ENCODE results near the gene TAC1. TPM values are rescaled to one million over a fixed set of nuclear protein-coding genes. Genes with fewer than 3 reads are reported as not detected.

TAC1 gene
- total and polyA plus RNA-seq, 10 of the 15 experiments (the other 5 are each of a cell fraction or from before 2014, with no cell fraction given): not detected

DNA sequence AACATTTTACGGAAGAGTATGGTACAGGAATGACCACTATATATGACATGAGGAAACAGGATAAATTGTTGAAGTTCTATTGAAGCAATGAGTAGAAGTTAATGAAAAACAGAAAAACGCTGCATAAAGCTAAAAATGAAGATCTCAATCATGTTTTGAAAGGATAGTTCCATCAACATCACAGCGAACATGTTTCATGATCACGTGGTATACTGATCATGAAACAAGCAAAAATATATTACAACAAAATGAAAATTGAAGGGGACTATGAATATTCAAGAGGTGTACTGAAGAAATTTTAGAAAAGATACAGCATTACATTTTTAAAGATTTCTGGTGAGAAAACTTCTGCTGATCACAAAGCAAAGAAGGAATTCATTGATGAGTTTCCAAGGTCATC, 45.9 kb upstream of the TAC1 start (continued):
- TF ChIP-seq, protein P1, sequence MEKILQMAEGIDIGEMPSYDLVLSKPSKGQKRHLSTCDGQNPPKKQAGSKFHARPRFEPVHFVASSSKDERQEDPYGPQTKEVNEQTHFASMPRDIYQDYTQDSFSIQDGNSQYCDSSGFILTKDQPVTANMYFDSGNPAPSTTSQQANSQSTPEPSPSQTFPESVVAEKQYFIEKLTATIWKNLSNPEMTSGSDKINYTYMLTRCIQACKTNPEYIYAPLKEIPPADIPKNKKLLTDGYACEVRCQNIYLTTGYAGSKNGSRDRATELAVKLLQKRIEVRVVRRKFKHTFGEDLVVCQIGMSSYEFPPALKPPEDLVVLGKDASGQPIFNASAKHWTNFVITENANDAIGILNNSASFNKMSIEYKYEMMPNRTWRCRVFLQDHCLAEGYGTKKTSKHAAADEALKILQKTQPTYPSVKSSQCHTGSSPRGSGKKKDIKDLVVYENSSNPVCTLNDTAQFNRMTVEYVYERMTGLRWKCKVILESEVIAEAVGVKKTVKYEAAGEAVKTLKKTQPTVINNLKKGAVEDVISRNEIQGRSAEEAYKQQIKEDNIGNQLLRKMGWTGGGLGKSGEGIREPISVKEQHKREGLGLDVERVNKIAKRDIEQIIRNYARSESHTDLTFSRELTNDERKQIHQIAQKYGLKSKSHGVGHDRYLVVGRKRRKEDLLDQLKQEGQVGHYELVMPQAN (conservative IDR thresholded peaks at IDR 0.05): no peak
- TF ChIP-seq, protein P2, sequence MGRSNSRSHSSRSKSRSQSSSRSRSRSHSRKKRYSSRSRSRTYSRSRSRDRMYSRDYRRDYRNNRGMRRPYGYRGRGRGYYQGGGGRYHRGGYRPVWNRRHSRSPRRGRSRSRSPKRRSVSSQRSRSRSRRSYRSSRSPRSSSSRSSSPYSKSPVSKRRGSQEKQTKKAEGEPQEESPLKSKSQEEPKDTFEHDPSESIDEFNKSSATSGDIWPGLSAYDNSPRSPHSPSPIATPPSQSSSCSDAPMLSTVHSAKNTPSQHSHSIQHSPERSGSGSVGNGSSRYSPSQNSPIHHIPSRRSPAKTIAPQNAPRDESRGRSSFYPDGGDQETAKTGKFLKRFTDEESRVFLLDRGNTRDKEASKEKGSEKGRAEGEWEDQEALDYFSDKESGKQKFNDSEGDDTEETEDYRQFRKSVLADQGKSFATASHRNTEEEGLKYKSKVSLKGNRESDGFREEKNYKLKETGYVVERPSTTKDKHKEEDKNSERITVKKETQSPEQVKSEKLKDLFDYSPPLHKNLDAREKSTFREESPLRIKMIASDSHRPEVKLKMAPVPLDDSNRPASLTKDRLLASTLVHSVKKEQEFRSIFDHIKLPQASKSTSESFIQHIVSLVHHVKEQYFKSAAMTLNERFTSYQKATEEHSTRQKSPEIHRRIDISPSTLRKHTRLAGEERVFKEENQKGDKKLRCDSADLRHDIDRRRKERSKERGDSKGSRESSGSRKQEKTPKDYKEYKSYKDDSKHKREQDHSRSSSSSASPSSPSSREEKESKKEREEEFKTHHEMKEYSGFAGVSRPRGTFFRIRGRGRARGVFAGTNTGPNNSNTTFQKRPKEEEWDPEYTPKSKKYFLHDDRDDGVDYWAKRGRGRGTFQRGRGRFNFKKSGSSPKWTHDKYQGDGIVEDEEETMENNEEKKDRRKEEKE (IDR thresholded peaks at IDR 0.05): no peak
- TF ChIP-seq ZNF217 (IDR thresholded peaks at IDR 0.05) (no peak), KAT2A (conservative IDR thresholded peaks at IDR 0.05; ENCODE audit: control insufficient read depth, low read depth, low read length) (no peak), MTA2 (IDR thresholded peaks at IDR 0.05; ENCODE audit: low read depth) (no peak), MYC (IDR thresholded peaks at IDR 0.05; ENCODE audit: insufficient read depth, insufficient read length, insufficient replicate concordance, low read length, severe bottlenecking) (no peak), EP300 (IDR thresholded peaks at IDR 0.05; ENCODE audit: borderline replicate concordance in 1 of 2, control insufficient read depth in 1 of 2, low read depth in 2 of 2, low read length in 2 of 2) (no peak), ZNF24 (IDR thresholded peaks at IDR 0.05) (no peak), RAD51 (IDR thresholded peaks at IDR 0.05) (no peak)
- TF ChIP-seq, protein P3, sequence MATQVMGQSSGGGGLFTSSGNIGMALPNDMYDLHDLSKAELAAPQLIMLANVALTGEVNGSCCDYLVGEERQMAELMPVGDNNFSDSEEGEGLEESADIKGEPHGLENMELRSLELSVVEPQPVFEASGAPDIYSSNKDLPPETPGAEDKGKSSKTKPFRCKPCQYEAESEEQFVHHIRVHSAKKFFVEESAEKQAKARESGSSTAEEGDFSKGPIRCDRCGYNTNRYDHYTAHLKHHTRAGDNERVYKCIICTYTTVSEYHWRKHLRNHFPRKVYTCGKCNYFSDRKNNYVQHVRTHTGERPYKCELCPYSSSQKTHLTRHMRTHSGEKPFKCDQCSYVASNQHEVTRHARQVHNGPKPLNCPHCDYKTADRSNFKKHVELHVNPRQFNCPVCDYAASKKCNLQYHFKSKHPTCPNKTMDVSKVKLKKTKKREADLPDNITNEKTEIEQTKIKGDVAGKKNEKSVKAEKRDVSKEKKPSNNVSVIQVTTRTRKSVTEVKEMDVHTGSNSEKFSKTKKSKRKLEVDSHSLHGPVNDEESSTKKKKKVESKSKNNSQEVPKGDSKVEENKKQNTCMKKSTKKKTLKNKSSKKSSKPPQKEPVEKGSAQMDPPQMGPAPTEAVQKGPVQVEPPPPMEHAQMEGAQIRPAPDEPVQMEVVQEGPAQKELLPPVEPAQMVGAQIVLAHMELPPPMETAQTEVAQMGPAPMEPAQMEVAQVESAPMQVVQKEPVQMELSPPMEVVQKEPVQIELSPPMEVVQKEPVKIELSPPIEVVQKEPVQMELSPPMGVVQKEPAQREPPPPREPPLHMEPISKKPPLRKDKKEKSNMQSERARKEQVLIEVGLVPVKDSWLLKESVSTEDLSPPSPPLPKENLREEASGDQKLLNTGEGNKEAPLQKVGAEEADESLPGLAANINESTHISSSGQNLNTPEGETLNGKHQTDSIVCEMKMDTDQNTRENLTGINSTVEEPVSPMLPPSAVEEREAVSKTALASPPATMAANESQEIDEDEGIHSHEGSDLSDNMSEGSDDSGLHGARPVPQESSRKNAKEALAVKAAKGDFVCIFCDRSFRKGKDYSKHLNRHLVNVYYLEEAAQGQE (IDR thresholded peaks at IDR 0.05; ENCODE audit: low read depth, low read length): no peak
- TF ChIP-seq, protein P4, sequence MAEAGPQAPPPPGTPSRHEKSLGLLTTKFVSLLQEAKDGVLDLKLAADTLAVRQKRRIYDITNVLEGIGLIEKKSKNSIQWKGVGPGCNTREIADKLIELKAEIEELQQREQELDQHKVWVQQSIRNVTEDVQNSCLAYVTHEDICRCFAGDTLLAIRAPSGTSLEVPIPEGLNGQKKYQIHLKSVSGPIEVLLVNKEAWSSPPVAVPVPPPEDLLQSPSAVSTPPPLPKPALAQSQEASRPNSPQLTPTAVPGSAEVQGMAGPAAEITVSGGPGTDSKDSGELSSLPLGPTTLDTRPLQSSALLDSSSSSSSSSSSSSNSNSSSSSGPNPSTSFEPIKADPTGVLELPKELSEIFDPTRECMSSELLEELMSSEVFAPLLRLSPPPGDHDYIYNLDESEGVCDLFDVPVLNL (IDR thresholded peaks at IDR 0.05; ENCODE audit: low read depth, low read length): no peak
- TF ChIP-seq, protein P5, sequence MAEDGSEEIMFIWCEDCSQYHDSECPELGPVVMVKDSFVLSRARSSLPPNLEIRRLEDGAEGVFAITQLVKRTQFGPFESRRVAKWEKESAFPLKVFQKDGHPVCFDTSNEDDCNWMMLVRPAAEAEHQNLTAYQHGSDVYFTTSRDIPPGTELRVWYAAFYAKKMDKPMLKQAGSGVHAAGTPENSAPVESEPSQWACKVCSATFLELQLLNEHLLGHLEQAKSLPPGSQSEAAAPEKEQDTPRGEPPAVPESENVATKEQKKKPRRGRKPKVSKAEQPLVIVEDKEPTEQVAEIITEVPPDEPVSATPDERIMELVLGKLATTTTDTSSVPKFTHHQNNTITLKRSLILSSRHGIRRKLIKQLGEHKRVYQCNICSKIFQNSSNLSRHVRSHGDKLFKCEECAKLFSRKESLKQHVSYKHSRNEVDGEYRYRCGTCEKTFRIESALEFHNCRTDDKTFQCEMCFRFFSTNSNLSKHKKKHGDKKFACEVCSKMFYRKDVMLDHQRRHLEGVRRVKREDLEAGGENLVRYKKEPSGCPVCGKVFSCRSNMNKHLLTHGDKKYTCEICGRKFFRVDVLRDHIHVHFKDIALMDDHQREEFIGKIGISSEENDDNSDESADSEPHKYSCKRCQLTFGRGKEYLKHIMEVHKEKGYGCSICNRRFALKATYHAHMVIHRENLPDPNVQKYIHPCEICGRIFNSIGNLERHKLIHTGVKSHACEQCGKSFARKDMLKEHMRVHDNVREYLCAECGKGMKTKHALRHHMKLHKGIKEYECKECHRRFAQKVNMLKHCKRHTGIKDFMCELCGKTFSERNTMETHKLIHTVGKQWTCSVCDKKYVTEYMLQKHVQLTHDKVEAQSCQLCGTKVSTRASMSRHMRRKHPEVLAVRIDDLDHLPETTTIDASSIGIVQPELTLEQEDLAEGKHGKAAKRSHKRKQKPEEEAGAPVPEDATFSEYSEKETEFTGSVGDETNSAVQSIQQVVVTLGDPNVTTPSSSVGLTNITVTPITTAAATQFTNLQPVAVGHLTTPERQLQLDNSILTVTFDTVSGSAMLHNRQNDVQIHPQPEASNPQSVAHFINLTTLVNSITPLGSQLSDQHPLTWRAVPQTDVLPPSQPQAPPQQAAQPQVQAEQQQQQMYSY (CRISPR knock-in tag; IDR thresholded peaks at IDR 0.05): no peak
- TF ChIP-seq, protein P6, sequence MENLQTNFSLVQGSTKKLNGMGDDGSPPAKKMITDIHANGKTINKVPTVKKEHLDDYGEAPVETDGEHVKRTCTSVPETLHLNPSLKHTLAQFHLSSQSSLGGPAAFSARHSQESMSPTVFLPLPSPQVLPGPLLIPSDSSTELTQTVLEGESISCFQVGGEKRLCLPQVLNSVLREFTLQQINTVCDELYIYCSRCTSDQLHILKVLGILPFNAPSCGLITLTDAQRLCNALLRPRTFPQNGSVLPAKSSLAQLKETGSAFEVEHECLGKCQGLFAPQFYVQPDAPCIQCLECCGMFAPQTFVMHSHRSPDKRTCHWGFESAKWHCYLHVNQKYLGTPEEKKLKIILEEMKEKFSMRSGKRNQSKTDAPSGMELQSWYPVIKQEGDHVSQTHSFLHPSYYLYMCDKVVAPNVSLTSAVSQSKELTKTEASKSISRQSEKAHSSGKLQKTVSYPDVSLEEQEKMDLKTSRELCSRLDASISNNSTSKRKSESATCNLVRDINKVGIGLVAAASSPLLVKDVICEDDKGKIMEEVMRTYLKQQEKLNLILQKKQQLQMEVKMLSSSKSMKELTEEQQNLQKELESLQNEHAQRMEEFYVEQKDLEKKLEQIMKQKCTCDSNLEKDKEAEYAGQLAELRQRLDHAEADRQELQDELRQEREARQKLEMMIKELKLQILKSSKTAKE (IDR thresholded peaks at IDR 0.05; ENCODE audit: low read depth, poor library complexity, severe bottlenecking): no peak
